ENCODE data around the gene ADAMTS6. TPM values are rescaled to one million over a fixed set of nuclear protein-coding genes. Genes with fewer than 3 reads are reported as not detected.

The ADAMTS6 gene
- total RNA-seq, 1 donor from 2014 or later: 21.5 TPM

GRCh38 chr5:65288657-65289056, 193.1 kb downstream of the ADAMTS6 start:
- Mint-ChIP-seq H3K9me3 (ENCODE audit: low read depth) (no peaks in the 10 kb centered on the region), H3K27me3 (ENCODE audit: low read depth) (no peaks in the 10 kb centered on the region), H3K36me3 (ENCODE audit: low read depth) (no peaks in the 10 kb centered on the region), H3K4me1 (ENCODE audit: low read depth) (peaks cover 23% of the 10 kb centered on the region), H3K27ac (ENCODE audit: unreplicated experiment) (no peak overlapping the region), H3K4me3 (ENCODE audit: unreplicated experiment) (no peak overlapping the region)
- TF ChIP-seq CTCF (IDR thresholded peaks at IDR 0.05): no peak
- DNase-seq (ENCODE audit: low spot score): no peak

- peaks cover 3% of the 10 kb centered on the region for H3K36me3 Mint-ChIP-seq (ENCODE audit: low read depth)
- no peak overlapping the region for H3K27ac Mint-ChIP-seq (ENCODE audit: unreplicated experiment)
- TF ChIP-seq CTCF (IDR thresholded peaks at IDR 0.05): no peak
- DNase-seq (ENCODE audit: low spot score): no peak
- no peaks in the 10 kb centered on the region for H3K27me3 Mint-ChIP-seq (ENCODE audit: low read depth)
- no peak overlapping the region for H3K4me3 Mint-ChIP-seq (ENCODE audit: unreplicated experiment)
- no peaks in the 10 kb centered on the region for H3K4me1 Mint-ChIP-seq (ENCODE audit: low read depth)
- H3K9me3 Mint-ChIP-seq (ENCODE audit: low read depth): peaks cover 4% of the 10 kb centered on the region
Measured at GRCh38 chr5:65279603-65280002, 202.1 kb downstream of the ADAMTS6 start.

DNA sequence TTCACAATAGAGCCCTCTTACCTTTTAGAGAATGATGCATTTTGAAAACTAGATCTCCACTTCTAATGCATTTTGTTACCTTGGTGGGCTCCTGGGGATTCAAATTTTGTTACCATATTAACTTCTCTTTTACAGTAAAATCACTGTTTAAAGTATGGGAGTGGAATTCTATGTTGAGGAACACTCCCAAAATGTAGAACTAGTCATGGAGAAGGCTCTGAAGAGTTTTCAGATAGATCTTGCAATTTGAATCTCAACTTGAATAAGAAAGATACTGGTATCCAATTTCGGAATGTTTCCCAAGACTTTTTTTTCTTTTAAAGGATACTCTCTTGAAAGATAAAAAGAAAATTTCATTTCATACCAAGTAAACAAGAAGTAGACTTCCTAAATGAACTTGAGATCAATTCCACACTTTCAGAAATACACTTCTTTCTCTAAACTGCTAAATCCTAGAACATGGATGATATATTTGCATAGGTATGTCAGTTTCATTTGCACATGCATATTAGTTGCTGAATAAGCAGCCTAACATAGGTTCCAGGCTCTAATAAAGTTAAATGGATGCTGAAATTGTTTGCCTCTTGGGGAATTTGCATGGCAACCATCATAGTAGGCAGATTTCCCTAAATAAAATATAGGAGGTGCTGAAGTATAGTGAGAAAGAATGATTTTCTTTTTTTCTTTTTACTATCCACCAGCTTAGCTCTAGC, 205.4 kb downstream of the ADAMTS6 start:
- Mint-ChIP-seq H3K9me3 (ENCODE audit: low read depth) (peaks cover 4% of the 10 kb centered on the region), H3K27me3 (ENCODE audit: low read depth) (no peaks in the 10 kb centered on the region), H3K4me3 (ENCODE audit: unreplicated experiment) (no peak overlapping the region), H3K4me1 (ENCODE audit: low read depth) (peaks cover 6% of the 10 kb centered on the region), H3K36me3 (ENCODE audit: low read depth) (peaks cover 3% of the 10 kb centered on the region), H3K27ac (ENCODE audit: unreplicated experiment) (no peak overlapping the region)
- no peak for DNase-seq (ENCODE audit: low spot score)
- TF ChIP-seq CTCF (IDR thresholded peaks at IDR 0.05): no peak

GRCh38 chr5:65271906-65272305, 209.8 kb downstream of the ADAMTS6 start:
- no peaks in the 10 kb centered on the region for H3K9me3 Mint-ChIP-seq (ENCODE audit: low read depth)
- H3K27me3 Mint-ChIP-seq (ENCODE audit: low read depth): no peaks in the 10 kb centered on the region
- H3K4me1 Mint-ChIP-seq (ENCODE audit: low read depth): peaks cover 8% of the 10 kb centered on the region
- H3K4me3 Mint-ChIP-seq (ENCODE audit: unreplicated experiment): no peak overlapping the region
- no peak overlapping the region for H3K27ac Mint-ChIP-seq (ENCODE audit: unreplicated experiment)
- DNase-seq (ENCODE audit: low spot score): no peak
- TF ChIP-seq CTCF (IDR thresholded peaks at IDR 0.05): no peak
- H3K36me3 Mint-ChIP-seq (ENCODE audit: low read depth): no peaks in the 10 kb centered on the region

- Mint-ChIP-seq H3K27me3 (ENCODE audit: low read depth) (no peaks in the 10 kb centered on the region), H3K9me3 (ENCODE audit: low read depth) (no peaks in the 10 kb centered on the region), H3K36me3 (ENCODE audit: low read depth) (no peaks in the 10 kb centered on the region), H3K4me3 (ENCODE audit: unreplicated experiment) (no peak overlapping the region), H3K27ac (ENCODE audit: unreplicated experiment) (no peak overlapping the region), H3K4me1 (ENCODE audit: low read depth) (peaks cover 15% of the 10 kb centered on the region)
- DNase-seq (ENCODE audit: low spot score): no peak
- TF ChIP-seq CTCF (IDR thresholded peaks at IDR 0.05): no peak
Measured at GRCh38 chr5:65268525-65268924, 213.2 kb downstream of the ADAMTS6 start.
